HG03432 (cell line): Measurements from ENCODE around the gene CHST2.
A peak's percentile ranks its signal among the peaks of the same experiment; 100 is the strongest.
"Not testable (repeated sequence)": the region's sequence is repeated elsewhere in the genome, so short reads cannot be mapped to it uniquely, and the experiment has no call there.

Experiments used
- ATAC-seq: cut with Tn5 transposase; IDR thresholded peaks from one replicate; pipeline ENCODE4 v1.9.1; 2021; ENCODE audit warnings: mild to moderate bottlenecking, moderate library complexity; ENCODE audit not compliant: unreplicated experiment

CHST2 gene

GRCh38 chr3:143119009-143119914 is at the start of gene CHST2:
CHST2 (plus strand) TSS chr3:143119771; CDS start chr3:143120817, 1,046 bp downstream.
- peak; percentile 80 for ATAC-seq

GRCh38 chr3:143070977-143071551 is 48.5 kb upstream of the CHST2 start:
- ATAC-seq, result no peak

GRCh38 chr3:143071776-143072175 is 47.8 kb upstream of the CHST2 start:
- no peak for ATAC-seq

GRCh38 chr3:143072298-143073020 is 47.1 kb upstream of the CHST2 start:
- not testable (repeated sequence) for ATAC-seq

GRCh38 chr3:143073541-143073940 is 46.0 kb upstream of the CHST2 start:
- ATAC-seq, result not testable (repeated sequence)

GRCh38 chr3:143073983-143074382 is 45.6 kb upstream of the CHST2 start:
- ATAC-seq, result not testable (repeated sequence)

- no peak for ATAC-seq
Measured at GRCh38 chr3:143078883-143079282, 40.7 kb upstream of the CHST2 start.

GRCh38 chr3:143080196-143080595 is 39.4 kb upstream of the CHST2 start:
- ATAC-seq, result no peak

- ATAC-seq, result no peak
Measured at GRCh38 chr3:143081365-143081764, 38.2 kb upstream of the CHST2 start.

GRCh38 chr3:143081844-143082778 is 37.5 kb upstream of the CHST2 start:
- ATAC-seq, result peak; percentile 76

GRCh38 chr3:143083781-143084180 is 35.8 kb upstream of the CHST2 start:
- ATAC-seq, result no peak

GRCh38 chr3:143084856-143085731 is 34.5 kb upstream of the CHST2 start:
- peak; percentile 65 for ATAC-seq

- no peak for ATAC-seq
Measured at GRCh38 chr3:143088835-143089234, 30.7 kb upstream of the CHST2 start.

- ATAC-seq, result no peak
Measured at GRCh38 chr3:143089965-143090364, 29.6 kb upstream of the CHST2 start.

- no peak for ATAC-seq
Measured at GRCh38 chr3:143090486-143090885, 29.1 kb upstream of the CHST2 start.

- no peak for ATAC-seq
Measured at GRCh38 chr3:143090976-143091837, 28.4 kb upstream of the CHST2 start.

- no peak for ATAC-seq
Measured at GRCh38 chr3:143092191-143092590, 27.4 kb upstream of the CHST2 start.

- no peak for ATAC-seq
Measured at GRCh38 chr3:143095813-143096212, 23.8 kb upstream of the CHST2 start.
